Naive thymus-derived CD4-positive, alpha-beta T cell (primary cell): ENCODE measurements around the gene FRS2. TPM values are rescaled to one million over a fixed set of nuclear protein-coding genes. Genes with fewer than 3 reads are reported as not detected.

Experiments
- ATAC-seq: fragments of 150-1000 bp; cut with Tn5 transposase; 2 replicates; pipeline ENCODE4 v1.10.0; 2021; ENCODE audit warnings: mild to moderate bottlenecking, moderate library complexity
- CTCF ChIA-PET: fragments of 350-600 bp; sonication (Branson Sonifier 250); formaldehyde crosslinking; loops from one replicate; lab custom pipeline; 2021; ENCODE audit warnings: antibody characterized with exemption; lab: Charles Lee
- POLR2A ChIA-PET: fragments of 350-600 bp; sonication (Branson Sonifier 250); formaldehyde crosslinking; loops from one replicate; lab custom pipeline; 2021; ENCODE audit warnings: antibody characterized with exemption, inconsistent platforms; lab: Charles Lee
- DNase-seq, 9 donors: peaks; one replicate each; pipeline versions ENCODE4 v3.0.0 to v3.0.0-alpha.2; 2020 to 2022; ENCODE audit warnings: mixed read lengths in 1 of 9
- H3K27ac ChIP-seq: one replicate; pipeline ENCODE4 v1.7.0; 2013; ENCODE audit warnings: mild to moderate bottlenecking, low read depth, low read length, moderate library complexity
- H3K27me3 ChIP-seq, 2 donors: one replicate each; pipeline ENCODE4 v1.7.0; 2013; ENCODE audit warnings: low read length in 2 of 2, mild to moderate bottlenecking in 2 of 2, moderate library complexity in 2 of 2; ENCODE audit not compliant: control insufficient read depth in 2 of 2, insufficient read depth in 2 of 2
- H3K36me3 ChIP-seq, 3 experiments: 1 replicate in 2 of 3; 2 replicates in 1 of 3; pipeline ENCODE4 v1.7.0; 2013; ENCODE audit warnings: low read length in 3 of 3, mild to moderate bottlenecking in 3 of 3, moderate library complexity in 1 of 3; ENCODE audit not compliant: insufficient read depth in 3 of 3, control insufficient read depth in 2 of 3
- H3K4me1 ChIP-seq, 2 donors: one replicate each; pipeline ENCODE4 v1.7.0; 2013; ENCODE audit warnings: low read length in 2 of 2, mild to moderate bottlenecking in 2 of 2, moderate library complexity in 1 of 2; ENCODE audit not compliant: control insufficient read depth in 2 of 2, insufficient read depth in 2 of 2
- H3K4me3 ChIP-seq: 2 replicates; pipeline ENCODE4 v1.7.0; 2013; ENCODE audit warnings: mild to moderate bottlenecking, low read length
- H3K9me3 ChIP-seq, 3 experiments: 1 replicate in 2 of 3; 2 replicates in 1 of 3; pipeline ENCODE4 v1.7.0; 2013; ENCODE audit warnings: low read length in 3 of 3; ENCODE audit not compliant: control insufficient read depth in 2 of 3
- H3K27ac Mint-ChIP-seq, 9 donors: one replicate each; pipeline ENCODE4 v1.8.0; 2020 to 2022; ENCODE audit warnings: mixed read lengths in 9 of 9, mild to moderate bottlenecking in 8 of 9, moderate library complexity in 5 of 9, inconsistent platforms in 2 of 9
- H3K27me3 Mint-ChIP-seq, 5 donors: one replicate each; pipeline ENCODE4 v1.8.0; 2021 to 2022; ENCODE audit warnings: mixed read lengths in 5 of 5, mild to moderate bottlenecking in 1 of 5
- H3K36me3 Mint-ChIP-seq, 5 donors: one replicate each; pipeline ENCODE4 v1.8.0; 2020 to 2022; ENCODE audit warnings: mixed read lengths in 5 of 5, mild to moderate bottlenecking in 3 of 5, inconsistent platforms in 1 of 5
- H3K4me1 Mint-ChIP-seq, 7 donors: one replicate each; pipeline ENCODE4 v1.8.0; 2020 to 2022; ENCODE audit warnings: mixed read lengths in 7 of 7, mild to moderate bottlenecking in 3 of 7, inconsistent platforms in 1 of 7
- H3K4me3 Mint-ChIP-seq, 10 donors: one replicate each; pipeline ENCODE4 v1.8.0; 2020 to 2022; ENCODE audit warnings: mild to moderate bottlenecking in 10 of 10, mixed read lengths in 10 of 10, moderate library complexity in 6 of 10, inconsistent platforms in 2 of 10
- H3K9me3 Mint-ChIP-seq, 11 donors: one replicate each; pipeline ENCODE4 v1.8.0; 2020 to 2022; ENCODE audit warnings: mixed read lengths in 11 of 11, mild to moderate bottlenecking in 4 of 11, inconsistent platforms in 1 of 11, moderate library complexity in 1 of 11
- intact Hi-C, 2 donors: fragments of 100-400 bp; cut with micrococcal nuclease; formaldehyde crosslinking; loops; one replicate each; pipeline ENCODE4 v1.15.1; 2023
- polyA plus RNA-seq, 2 donors: library from polyadenylated mRNA; unstranded; fragments of 300-500 nt; fragmentation: Illumina TruSeq; gene quantifications; one replicate each; pipeline ENCODE4 v1.2.3, GENCODE V29; 2021
- total RNA-seq, 6 experiments: library from RNA in 5 of 6; stranded (reverse) in 5 of 6; gene quantifications; 1 replicate in 5 of 6; 2 replicates in 1 of 6; pipeline ENCODE4 v1.2.3 and lab custom pipeline; 2021 to 2026

Gene FRS2
- total and polyA plus RNA-seq, 7 experiments from 2014 or later = 11.0 to 30.1 (median 21.8) TPM

GRCh38 chr12:69502345-69503081 is 32.3 kb downstream of the FRS2 start:
- Histone ChIP-seq H3K9me3 (no peaks in the 10 kb centered on the region), H3K27ac (no peak overlapping the region), H3K4me1 (peaks cover 2 to 3% of the 10 kb centered on the region in 2 donors), H3K4me3 (no peak overlapping the region), H3K27me3 (no peaks in the 10 kb centered on the region), H3K36me3 (no peaks in the 10 kb centered on the region)
- intact Hi-C loops = no loop called here
- no peaks in the 10 kb centered on the region for H3K9me3 Mint-ChIP-seq
- peak overlapping the region in 1 of 9 donors; percentile 48 for H3K27ac Mint-ChIP-seq
- ATAC-seq = no peak
- H3K4me1 Mint-ChIP-seq = peaks cover 9 to 85% (median 70%) of the 10 kb centered on the region in 7 donors
- H3K4me3 Mint-ChIP-seq = no peak overlapping the region
- CTCF ChIA-PET = no interaction called here
- H3K27me3 Mint-ChIP-seq = no peaks in the 10 kb centered on the region
- POLR2A ChIA-PET = no interaction called here
- H3K36me3 Mint-ChIP-seq = peaks cover 0 to 17% (median 6%) of the 10 kb centered on the region in 5 donors
- DNase-seq = no peak

DNA sequence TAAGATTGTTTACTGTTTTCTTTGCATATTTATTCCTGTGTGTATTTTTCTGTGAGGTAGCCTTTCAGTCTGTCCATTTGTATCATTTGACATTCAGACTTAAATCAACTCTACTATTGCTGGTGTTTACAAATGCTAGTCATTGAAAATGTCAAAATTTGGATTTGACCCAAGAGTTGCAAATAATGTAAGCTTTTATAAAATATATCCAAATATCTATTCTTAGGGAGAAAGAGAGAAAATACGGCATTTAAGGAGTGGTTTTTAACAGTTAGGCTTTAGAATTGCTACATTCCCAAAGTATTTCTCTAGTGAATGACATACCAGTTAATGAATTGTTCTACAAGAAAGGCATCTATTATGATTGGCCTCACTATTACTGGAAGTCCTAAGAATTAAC is 37.9 kb downstream of the FRS2 start:
- peaks cover 0 to 15% of the 10 kb centered on the region in 2 donors for H3K4me1 ChIP-seq
- H3K4me3 ChIP-seq = no peak overlapping the region
- intact Hi-C loops = no loop called here
- Mint-ChIP-seq H3K36me3 (peaks cover 0 to 16% (median 6%) of the 10 kb centered on the region in 5 donors), H3K27ac (no peak overlapping the region), H3K27me3 (no peaks in the 10 kb centered on the region), H3K4me1 (peaks cover 5 to 91% (median 77%) of the 10 kb centered on the region in 7 donors), H3K4me3 (no peak overlapping the region), H3K9me3 (no peaks in the 10 kb centered on the region)
- no peak for DNase-seq
- POLR2A ChIA-PET = no interaction called here
- no peak for ATAC-seq
- H3K36me3 ChIP-seq = no peaks in the 10 kb centered on the region
- H3K9me3 ChIP-seq = no peaks in the 10 kb centered on the region
- CTCF ChIA-PET = no interaction called here
- H3K27me3 ChIP-seq = no peaks in the 10 kb centered on the region
- H3K27ac ChIP-seq = no peak overlapping the region

GRCh38 chr12:69508621-69509020 is 38.4 kb downstream of the FRS2 start:
- no peaks in the 10 kb centered on the region for H3K9me3 Mint-ChIP-seq
- H3K4me1 Mint-ChIP-seq = peaks cover 5 to 91% (median 77%) of the 10 kb centered on the region in 7 donors
- peaks cover 0 to 11% (median 6%) of the 10 kb centered on the region in 5 donors for H3K36me3 Mint-ChIP-seq
- no peak overlapping the region for H3K27ac Mint-ChIP-seq
- H3K27me3 ChIP-seq = no peaks in the 10 kb centered on the region
- H3K36me3 ChIP-seq = no peaks in the 10 kb centered on the region
- no peak overlapping the region for H3K27ac ChIP-seq
- H3K9me3 ChIP-seq = no peaks in the 10 kb centered on the region
- no peak for DNase-seq
- peaks cover 0 to 15% of the 10 kb centered on the region in 2 donors for H3K4me1 ChIP-seq
- H3K27me3 Mint-ChIP-seq = no peaks in the 10 kb centered on the region
- intact Hi-C loops = no loop called here
- POLR2A ChIA-PET = no interaction called here
- H3K4me3 Mint-ChIP-seq = peak overlapping the region in 1 of 10 donors; percentile 14
- no peak overlapping the region for H3K4me3 ChIP-seq
- no peak for ATAC-seq
- CTCF ChIA-PET = no interaction called here

DNA sequence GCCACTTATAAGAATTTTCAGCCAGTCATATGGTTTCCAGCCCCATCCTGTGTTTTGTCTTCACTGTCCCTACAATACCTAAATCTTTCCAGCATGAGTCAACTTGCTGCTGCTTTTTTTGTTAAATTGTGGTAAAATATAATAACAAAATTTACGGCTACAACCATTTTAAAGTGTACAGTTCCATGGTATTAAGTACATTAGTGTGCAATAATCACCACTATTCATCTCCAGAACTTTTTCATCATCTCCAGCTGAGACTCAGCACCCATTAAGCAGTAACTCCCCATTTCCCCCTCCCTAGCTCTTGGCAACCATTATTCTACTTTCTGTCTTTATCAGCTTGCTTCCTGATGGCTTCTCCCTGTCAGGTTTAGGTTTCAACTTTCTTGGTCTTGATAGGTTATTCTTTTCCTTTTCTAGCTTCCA is 39.1 kb downstream of the FRS2 start:
- Mint-ChIP-seq H3K27ac (no peak overlapping the region), H3K36me3 (peaks cover 0 to 11% (median 6%) of the 10 kb centered on the region in 5 donors), H3K4me1 (peaks cover 6 to 92% (median 79%) of the 10 kb centered on the region in 7 donors), H3K27me3 (no peaks in the 10 kb centered on the region), H3K4me3 (peak overlapping the region in 1 of 10 donors; percentile 35), H3K9me3 (no peaks in the 10 kb centered on the region)
- H3K27me3 ChIP-seq = no peaks in the 10 kb centered on the region
- H3K9me3 ChIP-seq = no peaks in the 10 kb centered on the region
- POLR2A ChIA-PET = no interaction called here
- ATAC-seq (no peak), DNase-seq (no peak)
- H3K27ac ChIP-seq = no peak overlapping the region
- H3K4me1 ChIP-seq = peaks cover 3 to 18% of the 10 kb centered on the region in 2 donors
- no peaks in the 10 kb centered on the region for H3K36me3 ChIP-seq
- CTCF ChIA-PET = no interaction called here
- intact Hi-C loops = no loop called here
- H3K4me3 ChIP-seq = no peak overlapping the region

DNA sequence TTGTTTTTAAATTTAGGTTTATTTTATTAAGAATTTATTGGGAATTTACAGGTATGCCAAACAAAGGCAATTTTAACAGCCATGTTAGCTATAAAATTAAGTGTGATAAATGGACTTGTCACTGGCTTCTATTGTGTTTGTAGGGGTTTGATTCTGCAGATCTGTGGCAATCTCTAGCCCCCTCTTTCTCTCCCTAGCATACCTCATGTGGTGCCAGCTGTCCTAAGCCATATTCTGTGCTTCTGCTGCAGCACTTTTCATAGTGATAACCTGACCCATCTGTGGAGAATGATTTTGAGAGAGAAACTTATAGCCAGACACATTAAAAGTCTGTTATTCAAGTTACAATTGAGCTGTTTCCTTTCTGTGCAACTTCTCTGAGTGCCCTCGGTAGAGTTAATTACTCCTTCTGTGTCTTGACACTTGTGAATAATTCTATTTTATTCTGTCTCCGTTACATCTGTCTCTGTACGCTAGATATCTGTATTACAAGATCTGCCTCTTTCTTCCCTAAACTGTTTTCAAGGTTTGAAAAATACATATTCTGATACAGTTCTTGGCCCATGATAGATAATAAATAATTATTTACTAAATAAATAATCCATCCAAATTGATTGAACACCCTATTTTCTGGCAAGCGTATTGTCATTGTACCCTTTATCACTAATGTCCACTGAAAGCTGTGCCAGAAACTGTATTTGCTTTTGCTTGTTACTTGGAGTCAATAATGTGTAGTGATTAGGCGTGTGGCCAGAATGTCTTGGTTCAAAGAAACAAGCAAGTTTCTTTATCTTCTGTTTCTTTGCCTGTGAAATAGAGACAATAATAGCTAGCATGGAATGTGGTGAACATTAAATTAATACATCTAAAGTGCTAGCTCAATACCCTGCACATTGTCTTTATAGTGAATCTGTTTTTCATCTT is 40.0 kb downstream of the FRS2 start:
- H3K4me1 Mint-ChIP-seq = peaks cover 14 to 95% (median 81%) of the 10 kb centered on the region in 7 donors
- no peak overlapping the region for H3K27ac ChIP-seq
- H3K9me3 ChIP-seq = no peaks in the 10 kb centered on the region
- H3K27me3 Mint-ChIP-seq = no peaks in the 10 kb centered on the region
- ChIA-PET POLR2A (no interaction called here), CTCF (no interaction called here)
- DNase-seq = no peak
- H3K36me3 Mint-ChIP-seq = peaks cover 0 to 11% (median 6%) of the 10 kb centered on the region in 5 donors
- no peak overlapping the region for H3K4me3 ChIP-seq
- intact Hi-C loops = no loop called here
- H3K27me3 ChIP-seq = no peaks in the 10 kb centered on the region
- peak overlapping the region in 1 of 9 donors; percentile 32 for H3K27ac Mint-ChIP-seq
- peaks cover 9 to 22% of the 10 kb centered on the region in 2 donors for H3K4me1 ChIP-seq
- no peaks in the 10 kb centered on the region for H3K36me3 ChIP-seq
- H3K9me3 Mint-ChIP-seq = no peaks in the 10 kb centered on the region
- H3K4me3 Mint-ChIP-seq = no peak overlapping the region
- ATAC-seq = no peak

- Mint-ChIP-seq H3K27me3 (no peaks in the 10 kb centered on the region), H3K4me1 (peaks cover 19 to 93% (median 80%) of the 10 kb centered on the region in 7 donors), H3K9me3 (no peaks in the 10 kb centered on the region), H3K27ac (peak overlapping the region in 1 of 9 donors; percentile 32), H3K4me3 (peak overlapping the region in 1 of 10 donors; percentile 54), H3K36me3 (peaks cover 0 to 11% (median 6%) of the 10 kb centered on the region in 5 donors)
- Histone ChIP-seq H3K27ac (no peak overlapping the region), H3K9me3 (no peaks in the 10 kb centered on the region), H3K4me1 (peaks cover 13 to 25% of the 10 kb centered on the region in 2 donors), H3K36me3 (no peaks in the 10 kb centered on the region), H3K4me3 (no peak overlapping the region), H3K27me3 (no peaks in the 10 kb centered on the region)
- intact Hi-C loops = no loop called here
- POLR2A ChIA-PET = no interaction called here
- CTCF ChIA-PET = no interaction called here
- ATAC-seq (no peak), DNase-seq (no peak)
Observed at GRCh38 chr12:69511016-69511415, 40.8 kb downstream of the FRS2 start.
